GM13977 (cell line): ENCODE data around the gene GLIPR2.
"Not testable (repeated sequence)": the region's sequence is repeated elsewhere in the genome, so short reads cannot be mapped to it uniquely, and the experiment has no call there.

Experiments
- DNase-seq: peaks from one replicate; pipeline ENCODE4 v3.0.0; 2012; ENCODE audit warnings: low spot score
- in situ Hi-C: fragments of 300-500 bp; cut with MboI; formaldehyde crosslinking; loops from one replicate; pipeline ENCODE4 v1.12.0; 2022; ENCODE audit warnings: low sequenced_read_pairs, low pct_unique_long_range_greater_than_20kb, mixed read lengths, inconsistent platforms; ENCODE audit not compliant: unreplicated experiment
- TF ChIP-seq, protein P1 (sequence below): IDR thresholded peaks from 2 replicates; pipeline ENCODE4 v1.5.1; 2012; ENCODE audit warnings: mild to moderate bottlenecking, control low read depth; ENCODE audit not compliant: insufficient read depth; ENCODE audit errors: extremely low read depth, missing control alignments

The GLIPR2 gene

DNA sequence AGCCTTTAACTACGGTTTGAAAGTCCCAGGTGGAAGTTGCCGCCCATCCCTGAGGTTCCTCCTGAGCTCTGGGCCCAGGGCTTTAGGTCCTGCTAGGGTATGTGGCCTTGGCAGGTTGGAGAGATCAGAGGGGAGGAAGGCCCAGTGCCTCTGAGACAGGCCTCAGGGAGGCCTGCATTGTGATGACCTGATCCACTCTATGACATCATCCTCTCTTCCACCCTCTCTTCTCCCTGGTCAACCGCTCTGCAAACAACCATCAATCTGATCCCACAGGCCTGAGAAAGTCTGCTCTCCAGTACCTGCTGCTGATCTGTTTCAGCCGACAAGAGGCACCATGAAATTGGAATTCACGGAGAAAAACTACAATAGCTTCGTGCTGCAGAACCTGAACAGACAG lies 32.6 kb downstream of the GLIPR2 start, which contains the start of gene CCIN:
CCIN (plus strand) TSS at position 223 of the 400 bp plus-strand sequence; CDS start at position 338, 115 bp downstream.
- TF ChIP-seq, protein P1, sequence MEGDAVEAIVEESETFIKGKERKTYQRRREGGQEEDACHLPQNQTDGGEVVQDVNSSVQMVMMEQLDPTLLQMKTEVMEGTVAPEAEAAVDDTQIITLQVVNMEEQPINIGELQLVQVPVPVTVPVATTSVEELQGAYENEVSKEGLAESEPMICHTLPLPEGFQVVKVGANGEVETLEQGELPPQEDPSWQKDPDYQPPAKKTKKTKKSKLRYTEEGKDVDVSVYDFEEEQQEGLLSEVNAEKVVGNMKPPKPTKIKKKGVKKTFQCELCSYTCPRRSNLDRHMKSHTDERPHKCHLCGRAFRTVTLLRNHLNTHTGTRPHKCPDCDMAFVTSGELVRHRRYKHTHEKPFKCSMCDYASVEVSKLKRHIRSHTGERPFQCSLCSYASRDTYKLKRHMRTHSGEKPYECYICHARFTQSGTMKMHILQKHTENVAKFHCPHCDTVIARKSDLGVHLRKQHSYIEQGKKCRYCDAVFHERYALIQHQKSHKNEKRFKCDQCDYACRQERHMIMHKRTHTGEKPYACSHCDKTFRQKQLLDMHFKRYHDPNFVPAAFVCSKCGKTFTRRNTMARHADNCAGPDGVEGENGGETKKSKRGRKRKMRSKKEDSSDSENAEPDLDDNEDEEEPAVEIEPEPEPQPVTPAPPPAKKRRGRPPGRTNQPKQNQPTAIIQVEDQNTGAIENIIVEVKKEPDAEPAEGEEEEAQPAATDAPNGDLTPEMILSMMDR = no peak
- DNase-seq = no peak
- in situ Hi-C loops = loop anchor here (5.0 kb wide), 1 partner anchor 67 kb away; no protein-coding TSS in a partner anchor

DNA sequence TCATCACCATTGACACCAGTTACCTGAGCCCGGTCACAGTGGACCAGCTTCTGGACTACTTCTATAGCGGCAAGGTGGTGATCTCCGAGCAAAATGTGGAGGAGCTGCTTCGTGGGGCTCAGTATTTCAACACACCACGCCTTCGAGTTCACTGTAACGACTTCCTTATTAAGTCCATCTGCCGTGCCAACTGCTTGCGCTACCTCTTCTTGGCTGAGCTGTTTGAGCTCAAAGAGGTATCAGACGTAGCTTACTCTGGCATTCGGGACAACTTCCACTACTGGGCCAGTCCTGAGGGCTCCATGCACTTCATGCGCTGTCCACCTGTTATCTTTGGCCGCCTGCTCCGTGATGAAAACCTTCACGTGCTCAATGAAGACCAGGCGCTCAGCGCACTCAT lies 33.2 kb downstream of the GLIPR2 start:
- no peak for DNase-seq
- in situ Hi-C loops = loop anchor here (5.0 kb wide), 1 partner anchor 67 kb away; no protein-coding TSS in a partner anchor
- TF ChIP-seq, protein P1 = no peak

DNA sequence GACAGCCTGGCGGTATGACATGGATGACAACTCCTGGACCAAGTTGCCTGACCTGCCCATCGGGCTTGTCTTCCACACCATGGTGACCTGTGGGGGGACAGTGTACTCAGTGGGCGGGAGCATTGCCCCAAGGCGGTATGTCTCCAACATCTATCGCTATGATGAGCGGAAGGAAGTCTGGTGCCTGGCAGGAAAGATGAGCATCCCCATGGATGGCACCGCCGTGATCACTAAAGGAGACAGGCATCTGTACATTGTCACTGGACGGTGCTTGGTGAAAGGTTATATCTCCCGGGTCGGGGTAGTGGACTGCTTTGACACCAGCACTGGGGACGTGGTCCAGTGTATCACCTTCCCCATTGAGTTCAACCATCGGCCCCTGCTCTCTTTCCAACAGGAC lies 34.0 kb downstream of the GLIPR2 start:
- DNase-seq = no peak
- TF ChIP-seq, protein P1 = no peak
- in situ Hi-C loops = no loop called here

DNA sequence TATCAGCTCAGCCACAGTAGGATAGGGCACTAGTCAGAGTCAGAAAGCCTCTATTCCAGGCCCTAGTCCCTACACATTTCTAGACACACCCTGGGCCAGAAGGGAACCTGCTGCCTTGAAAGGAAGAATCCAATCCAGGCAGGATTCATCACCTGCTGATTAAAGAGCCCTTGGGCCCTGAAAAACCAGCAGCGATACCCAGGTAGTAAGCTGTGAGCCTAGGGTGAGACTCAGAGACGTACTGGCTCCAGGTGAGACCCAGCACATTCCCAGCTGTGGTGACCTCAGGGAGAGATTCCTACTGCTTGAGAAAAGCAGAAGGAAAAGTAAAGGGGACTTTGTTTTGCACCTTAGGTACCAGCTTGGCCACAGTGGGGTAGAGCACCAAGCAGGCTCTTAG lies 37.3 kb downstream of the GLIPR2 start:
- in situ Hi-C loops = no loop called here
- TF ChIP-seq, protein P1 = no peak
- no peak for DNase-seq

DNA sequence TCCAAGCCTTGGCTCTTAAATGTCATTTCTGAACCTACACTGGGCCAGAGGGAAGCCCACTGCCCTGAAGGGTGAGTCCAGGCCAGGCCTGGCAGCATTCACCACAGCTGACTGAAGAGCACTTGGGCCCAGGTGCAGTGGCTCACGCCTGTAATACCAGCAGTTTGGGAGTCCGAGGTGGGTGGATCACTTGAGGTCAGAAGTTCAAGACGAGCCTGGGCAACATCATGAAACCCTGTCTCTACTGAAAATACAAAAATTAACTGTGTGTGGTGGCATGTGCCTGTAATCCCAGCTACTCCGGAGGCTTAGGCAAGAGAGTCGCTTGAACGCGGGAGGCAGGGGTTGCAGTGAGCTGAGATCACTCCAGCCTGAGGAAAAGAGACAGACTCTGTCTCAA lies 37.7 kb downstream of the GLIPR2 start:
- in situ Hi-C loops = no loop called here
- DNase-seq = no peak
- TF ChIP-seq, protein P1 = no peak

DNA sequence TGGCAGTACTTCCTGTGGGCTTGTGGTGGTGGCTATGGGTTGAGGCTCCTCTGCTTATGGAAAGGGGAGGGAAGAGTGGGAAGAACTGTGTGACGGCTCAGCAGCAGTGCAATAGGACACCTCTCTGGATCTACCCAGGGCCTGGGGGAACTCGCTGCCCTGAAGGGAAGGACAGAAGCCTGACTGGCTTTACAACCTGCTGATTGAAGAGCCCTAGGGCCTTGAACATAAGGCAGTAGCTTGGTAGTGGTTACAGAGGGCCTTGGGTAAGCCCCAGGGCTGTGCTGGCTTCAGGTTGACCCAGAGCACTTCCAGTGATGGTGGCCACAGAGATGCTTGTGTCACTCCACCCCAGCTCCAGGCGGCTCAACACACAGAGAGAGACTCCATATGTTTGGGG lies 38.2 kb downstream of the GLIPR2 start:
- DNase-seq = no peak
- TF ChIP-seq, protein P1 = no peak
- in situ Hi-C loops = no loop called here

DNA sequence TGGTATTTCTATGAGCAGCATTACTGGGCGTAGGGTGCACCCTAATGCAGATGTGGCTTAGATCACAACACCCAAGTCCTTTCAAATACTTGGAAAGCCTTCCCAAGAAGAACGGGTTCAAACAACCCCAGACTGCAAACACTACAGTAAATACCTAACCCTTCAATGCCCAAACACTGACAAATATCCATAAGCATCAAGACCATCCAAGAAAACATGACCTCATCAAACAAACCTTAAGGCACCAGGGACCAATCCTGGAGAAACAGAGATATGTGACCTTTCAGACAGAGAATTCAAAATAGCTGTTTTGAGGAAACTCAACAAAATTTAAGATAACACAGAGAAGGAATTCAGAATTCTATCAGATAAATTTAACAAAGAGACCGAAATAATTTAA lies 38.7 kb downstream of the GLIPR2 start:
- DNase-seq, in situ Hi-C loops: not testable (repeated sequence)

DNA sequence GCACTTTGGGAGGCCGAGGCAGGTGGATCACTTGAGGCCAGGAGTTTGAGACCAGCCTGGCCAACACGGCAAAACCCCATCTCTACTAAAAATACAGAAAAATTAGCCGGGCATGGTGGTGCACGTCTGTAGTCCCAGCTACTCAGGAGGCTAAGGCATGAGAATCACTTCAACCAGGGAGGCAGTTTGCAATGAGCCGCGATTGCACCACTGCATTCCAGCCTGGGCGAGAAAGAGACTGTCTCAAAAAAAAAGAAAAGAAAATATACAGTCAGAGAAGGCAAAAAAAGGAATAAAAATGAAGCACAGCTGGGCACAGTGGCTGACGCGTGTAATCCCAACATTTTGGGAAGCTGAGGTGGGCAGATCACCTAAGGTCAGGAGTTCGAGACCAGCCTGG lies 40.0 kb downstream of the GLIPR2 start:
- in situ Hi-C loops, DNase-seq: not testable (repeated sequence)
